GM19324 (cell line): Measurements from ENCODE around the gene CHCHD10.
A peak's percentile ranks its signal among the peaks of the same experiment; 100 is the strongest.

Experiments
- ATAC-seq: cut with Tn5 transposase; IDR thresholded peaks from one replicate; pipeline ENCODE4 v1.9.1; 2021; ENCODE audit warnings: mild to moderate bottlenecking, moderate library complexity; ENCODE audit not compliant: unreplicated experiment, low FRiP score

Gene CHCHD10

GRCh38 chr22:23789121-23789520, 21.3 kb upstream of the CHCHD10 start:
- ATAC-seq: no peak

- no peak for ATAC-seq
Measured at GRCh38 chr22:23787910-23788309, 20.1 kb upstream of the CHCHD10 start.

- no peak for ATAC-seq
Measured at GRCh38 chr22:23787600-23787896, 19.8 kb upstream of the CHCHD10 start.

GRCh38 chr22:23786752-23787599, 19.2 kb upstream of the CHCHD10 start, which contains the start of gene SMARCB1:
SMARCB1 (plus strand) TSS chr22:23786966; CDS start chr22:23787170, 204 bp downstream.
- ATAC-seq: peak; percentile 87

- no peak for ATAC-seq
Measured at GRCh38 chr22:23786261-23786710, 18.5 kb upstream of the CHCHD10 start.

GRCh38 chr22:23784215-23784732, 16.5 kb upstream of the CHCHD10 start:
- ATAC-seq: no peak

- ATAC-seq: no peak
Measured at GRCh38 chr22:23783265-23784150, 15.7 kb upstream of the CHCHD10 start.

GRCh38 chr22:23782703-23783102, 14.9 kb upstream of the CHCHD10 start:
- no peak for ATAC-seq

- ATAC-seq: no peak
Measured at GRCh38 chr22:23782252-23782651, 14.5 kb upstream of the CHCHD10 start.

- no peak for ATAC-seq
Measured at GRCh38 chr22:23781511-23782183, 13.9 kb upstream of the CHCHD10 start.

- ATAC-seq: no peak
Measured at GRCh38 chr22:23781065-23781464, 13.3 kb upstream of the CHCHD10 start.

GRCh38 chr22:23780146-23780748, 12.5 kb upstream of the CHCHD10 start:
- ATAC-seq: no peak

- ATAC-seq: no peak
Measured at GRCh38 chr22:23779731-23780130, 12.0 kb upstream of the CHCHD10 start.

GRCh38 chr22:23779083-23779482, 11.3 kb upstream of the CHCHD10 start:
- no peak for ATAC-seq

- no peak for ATAC-seq
Measured at GRCh38 chr22:23778577-23778900, 10.8 kb upstream of the CHCHD10 start.

- no peak for ATAC-seq
Measured at GRCh38 chr22:23777776-23778576, 10.2 kb upstream of the CHCHD10 start.

- ATAC-seq: no peak
Measured at GRCh38 chr22:23775779-23776375, 8.1 kb upstream of the CHCHD10 start.

- no peak for ATAC-seq
Measured at GRCh38 chr22:23774922-23775436, 7.2 kb upstream of the CHCHD10 start.
